Keratinocyte (primary cell): ENCODE measurements around the gene ZNF512B. TPM values are rescaled to one million over a fixed set of nuclear protein-coding genes. Genes with fewer than 3 reads are reported as not detected.

Experiments used
- DNase-seq: peaks from one replicate; pipeline ENCODE4 v3.0.0-alpha.2; 2011; ENCODE audit warnings: low read depth, missing footprints, low spot score
- FAIRE-seq: peaks from 2 replicates; lab custom pipeline; 2011; peaks lifted over from hg19 to GRCh38; lab: Jason Lieb, UNC
- H2AFZ ChIP-seq: 2 replicates; pipeline ENCODE4 v1.6.0; 2012; ENCODE audit warnings: low read length, control low read depth, inconsistent platforms; ENCODE audit not compliant: control insufficient read depth
- H3K27ac ChIP-seq: 2 replicates; pipeline ENCODE4 v1.5.1; 2011; ENCODE audit warnings: low read length; ENCODE audit not compliant: control insufficient read depth, insufficient read depth
- H3K27me3 ChIP-seq: 3 replicates; pipeline ENCODE4 v1.6.0; 2011; ENCODE audit warnings: low read length; ENCODE audit not compliant: control insufficient read depth, insufficient read depth; ENCODE audit errors: extremely low read depth
- H3K36me3 ChIP-seq, 2 experiments: 2 replicates in 1 of 2; 3 replicates in 1 of 2; pipeline ENCODE4 v1.5.1; 2011; ENCODE audit warnings: low read length in 2 of 2, mild to moderate bottlenecking in 1 of 2; ENCODE audit not compliant: control insufficient read depth in 2 of 2, insufficient read depth in 2 of 2; ENCODE audit errors: extremely low read depth in 1 of 2
- H3K4me1 ChIP-seq: 3 replicates; pipeline ENCODE4 v1.5.1; 2011; ENCODE audit warnings: low read length; ENCODE audit not compliant: control insufficient read depth, insufficient read depth; ENCODE audit errors: extremely low read depth
- H3K4me2 ChIP-seq: 3 replicates; pipeline ENCODE4 v1.6.0; 2011; ENCODE audit warnings: low read depth, low read length; ENCODE audit not compliant: control insufficient read depth, insufficient read depth; ENCODE audit errors: extremely low read depth
- H3K4me3 ChIP-seq, 3 experiments: fragments of 200-600 bp in 1 of 3; sonication (generic) in 1 of 3; 2 replicates in 2 of 3; 3 replicates in 1 of 3; pipeline ENCODE4 v1.5.1; 2011 to 2016; ENCODE audit warnings: low read length in 3 of 3, mild to moderate bottlenecking in 3 of 3, control low read depth in 2 of 3, inconsistent platforms in 1 of 3, low read depth in 1 of 3, mixed read lengths in 1 of 3, mixed run types in 1 of 3, moderate library complexity in 1 of 3; ENCODE audit not compliant: control insufficient read depth in 2 of 3, insufficient read depth in 2 of 3; ENCODE audit errors: extremely low read depth in 1 of 3
- H3K79me2 ChIP-seq: 2 replicates; pipeline ENCODE4 v1.6.0; 2012; ENCODE audit warnings: low read length; ENCODE audit not compliant: control insufficient read depth, insufficient read depth
- H3K9ac ChIP-seq: 3 replicates; pipeline ENCODE4 v1.6.0; 2011; ENCODE audit warnings: low read length; ENCODE audit not compliant: control insufficient read depth, insufficient read depth; ENCODE audit errors: extremely low read depth
- H3K9me1 ChIP-seq: 3 replicates; pipeline ENCODE4 v1.6.0; 2011; ENCODE audit warnings: low read length; ENCODE audit not compliant: control insufficient read depth, insufficient read depth; ENCODE audit errors: extremely low read depth
- H3K9me3 ChIP-seq: 2 replicates; pipeline ENCODE4 v1.5.1; 2012; ENCODE audit warnings: low read depth, low read length; ENCODE audit not compliant: control insufficient read depth
- H4K20me1 ChIP-seq: 3 replicates; pipeline ENCODE4 v1.6.0; 2011; ENCODE audit warnings: low read length; ENCODE audit not compliant: control insufficient read depth, insufficient read depth; ENCODE audit errors: extremely low read depth
- EZH2 ChIP-seq: IDR thresholded peaks from one replicate; pipeline ENCODE4 v1.6.1; 2012; ENCODE audit warnings: inconsistent platforms, mild to moderate bottlenecking, low read length, moderate library complexity
- dilution Hi-C: fragments of 300-500 bp; cut with MboI; formaldehyde crosslinking; loops from one replicate; pipeline ENCODE4 v1.7.0; 2020; ENCODE audit warnings: low sequenced_read_pairs; ENCODE audit not compliant: extremely low pct_ligation_motif_present
- polyA plus RNA-seq, 5 experiments: library from polyadenylated mRNA; depleted of rRNA in 3 of 5; stranded (reverse) in 3 of 5; stranded (forward) in 1 of 5; unstranded in 1 of 5; fragments of >200 nt; gene quantifications; 1 replicate in 1 of 5; 2 replicates in 3 of 5; 3 replicates in 1 of 5; pipeline versions ENCODE4 v1.2.1 to v1.2.3, GENCODE V29; 2011 to 2012; ENCODE audit warnings: missing spikeins in 2 of 5, low read depth in 1 of 5, low replicate concordance in 1 of 5
- TF ChIP-seq, protein P1 (sequence below), 3 experiments: IDR thresholded peaks in 1 of 3; conservative IDR thresholded peaks in 1 of 3; optimal IDR thresholded peaks in 1 of 3; 2 replicates in 2 of 3; 3 replicates in 1 of 3; pipeline versions ENCODE3 to v1.5.1; 2011; ENCODE audit warnings: low read length in 3 of 3, mild to moderate bottlenecking in 3 of 3, moderate library complexity in 2 of 3, control low read depth in 1 of 3, inconsistent platforms in 1 of 3; ENCODE audit not compliant: insufficient read depth in 2 of 3; ENCODE audit errors: extremely low read depth in 1 of 3

The ZNF512B gene
- polyA plus RNA-seq, 1 donor (not counting 4 experiments of a cell fraction or from before 2014, with no cell fraction given) = 2.4 TPM

DNA sequence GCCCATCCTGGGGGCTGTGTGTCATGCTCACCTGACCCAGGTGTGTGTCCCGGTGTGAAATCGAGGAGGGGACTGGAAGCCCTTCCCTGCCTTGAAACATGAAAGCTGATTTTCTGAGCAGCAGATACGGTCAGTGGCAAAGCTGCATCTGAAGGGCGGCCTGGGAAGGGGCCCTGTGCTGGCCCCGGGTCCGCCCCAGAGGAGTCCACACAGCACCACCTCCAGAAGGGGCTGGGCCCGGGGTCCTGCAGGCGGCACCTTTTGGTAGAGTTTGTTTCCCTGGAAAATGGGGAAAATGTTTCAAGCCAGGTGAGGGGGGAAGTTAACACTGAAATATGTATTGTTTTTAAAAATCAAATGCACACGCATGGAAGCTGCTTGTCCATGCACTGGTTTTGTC, 34.3 kb downstream of the ZNF512B start:
- no peak overlapping the region for H3K9ac ChIP-seq
- no peaks in the 10 kb centered on the region for H3K27me3 ChIP-seq
- no peak for DNase-seq
- no peak overlapping the region for H3K27ac ChIP-seq
- TF ChIP-seq EZH2 = no peak
- TF ChIP-seq, protein P1, sequence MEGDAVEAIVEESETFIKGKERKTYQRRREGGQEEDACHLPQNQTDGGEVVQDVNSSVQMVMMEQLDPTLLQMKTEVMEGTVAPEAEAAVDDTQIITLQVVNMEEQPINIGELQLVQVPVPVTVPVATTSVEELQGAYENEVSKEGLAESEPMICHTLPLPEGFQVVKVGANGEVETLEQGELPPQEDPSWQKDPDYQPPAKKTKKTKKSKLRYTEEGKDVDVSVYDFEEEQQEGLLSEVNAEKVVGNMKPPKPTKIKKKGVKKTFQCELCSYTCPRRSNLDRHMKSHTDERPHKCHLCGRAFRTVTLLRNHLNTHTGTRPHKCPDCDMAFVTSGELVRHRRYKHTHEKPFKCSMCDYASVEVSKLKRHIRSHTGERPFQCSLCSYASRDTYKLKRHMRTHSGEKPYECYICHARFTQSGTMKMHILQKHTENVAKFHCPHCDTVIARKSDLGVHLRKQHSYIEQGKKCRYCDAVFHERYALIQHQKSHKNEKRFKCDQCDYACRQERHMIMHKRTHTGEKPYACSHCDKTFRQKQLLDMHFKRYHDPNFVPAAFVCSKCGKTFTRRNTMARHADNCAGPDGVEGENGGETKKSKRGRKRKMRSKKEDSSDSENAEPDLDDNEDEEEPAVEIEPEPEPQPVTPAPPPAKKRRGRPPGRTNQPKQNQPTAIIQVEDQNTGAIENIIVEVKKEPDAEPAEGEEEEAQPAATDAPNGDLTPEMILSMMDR (optimal IDR thresholded peaks at IDR 0.05 in 1 of 3, IDR thresholded peaks at IDR 0.05 in 1 of 3, conservative IDR thresholded peaks at IDR 0.05 in 1 of 3; ENCODE audit: extremely low read depth in 1 of 3, insufficient read depth in 2 of 3, low read length in 3 of 3) = no peak
- H3K4me3 ChIP-seq = no peak overlapping the region
- H4K20me1 ChIP-seq = peaks cover 15% of the 10 kb centered on the region
- H3K4me2 ChIP-seq = no peak overlapping the region
- H3K9me1 ChIP-seq = no peaks in the 10 kb centered on the region
- no peaks in the 10 kb centered on the region for H3K4me1 ChIP-seq
- FAIRE-seq = no peak
- peaks cover 57% of the 10 kb centered on the region for H3K79me2 ChIP-seq
- H3K36me3 ChIP-seq = peaks cover 42 to 47% of the 10 kb centered on the region in 2 experiments
- dilution Hi-C loops = no loop called here
- H2AFZ ChIP-seq = no peak overlapping the region
- no peaks in the 10 kb centered on the region for H3K9me3 ChIP-seq

DNA sequence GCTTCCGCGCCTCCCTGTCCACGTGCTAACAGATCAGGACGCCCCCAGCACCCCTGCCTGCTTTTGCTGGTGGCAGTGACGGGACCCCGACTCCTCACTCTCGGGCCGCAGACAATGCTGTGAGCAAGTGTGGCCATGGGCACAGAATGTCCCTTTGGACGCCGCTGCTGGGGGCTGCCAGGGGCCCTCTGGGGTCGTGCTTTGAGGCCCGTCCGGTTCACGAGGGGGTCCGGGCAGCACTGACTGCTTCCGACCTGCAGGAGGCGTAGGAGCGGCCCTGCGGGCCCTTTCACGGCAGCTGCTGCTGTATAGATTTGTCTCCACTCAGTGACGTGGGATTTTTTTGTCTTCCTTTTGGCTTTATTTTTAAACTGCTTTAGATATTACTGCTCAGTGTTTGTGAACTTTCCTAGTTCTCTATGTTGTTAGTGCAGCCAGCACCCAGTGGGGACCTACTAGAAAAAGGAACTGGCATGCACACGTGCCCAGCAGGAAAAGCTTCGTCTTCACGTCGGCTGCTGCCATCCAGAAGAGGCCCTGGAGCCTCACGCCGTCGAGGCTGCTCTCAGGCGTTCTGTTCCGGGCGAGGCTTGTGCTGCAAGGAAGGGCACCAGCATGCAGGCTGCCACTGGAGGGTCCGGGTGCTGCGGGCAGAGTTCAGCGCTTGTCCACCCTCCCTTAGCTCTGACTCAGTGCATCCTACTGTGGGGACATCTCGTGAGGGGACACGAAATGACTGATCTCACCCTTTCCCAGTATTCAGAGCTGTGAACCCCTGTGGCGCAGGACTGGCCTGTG, 35.3 kb downstream of the ZNF512B start:
- TF ChIP-seq, protein P1 (optimal IDR thresholded peaks at IDR 0.05 in 1 of 3, IDR thresholded peaks at IDR 0.05 in 1 of 3, conservative IDR thresholded peaks at IDR 0.05 in 1 of 3; ENCODE audit: extremely low read depth in 1 of 3, insufficient read depth in 2 of 3, low read length in 3 of 3) = peak in 2 of 3 experiments; percentile 9 to 31
- TF ChIP-seq EZH2 = no peak
- Histone ChIP-seq H4K20me1 (peaks cover 15% of the 10 kb centered on the region), H3K79me2 (peaks cover 58% of the 10 kb centered on the region), H3K4me3 (no peak overlapping the region), H3K36me3 (peaks cover 43 to 50% of the 10 kb centered on the region in 2 experiments), H3K4me1 (no peaks in the 10 kb centered on the region), H3K27ac (no peak overlapping the region), H2AFZ (no peak overlapping the region), H3K9me1 (no peaks in the 10 kb centered on the region), H3K9ac (no peak overlapping the region), H3K9me3 (no peaks in the 10 kb centered on the region), H3K27me3 (no peaks in the 10 kb centered on the region), H3K4me2 (no peak overlapping the region)
- dilution Hi-C loops = no loop called here
- no peak for DNase-seq
- FAIRE-seq = no peak
